OCI-LY7 (cell line): ENCODE measurements around the gene NDUFA13. TPM values are rescaled to one million over a fixed set of nuclear protein-coding genes. Genes with fewer than 3 reads are reported as not detected.

ENCODE experiments used
- BruUV-seq: library from RNA; stranded (reverse); fragments of 400-500 nt; replicated peaks from 2 replicates; lab custom pipeline; 2021; lab: Mats Ljungman, UMichigan
- CTCF ChIA-PET: fragments of 300-600 bp; sonication (Branson Sonifier 250); formaldehyde crosslinking; loops from one replicate; lab custom pipeline; 2022; ENCODE audit warnings: antibody characterized with exemption; ENCODE audit not compliant: unreplicated experiment; lab: Charles Lee
- POLR2A ChIA-PET: fragments of 300-600 bp; sonication (Branson Sonifier 250); formaldehyde crosslinking; loops from one replicate; lab custom pipeline; 2022; ENCODE audit warnings: antibody characterized with exemption; lab: Charles Lee
- DNase-seq: peaks from one replicate; pipeline ENCODE4 v3.0.0-alpha.2; 2015; ENCODE audit warnings: low spot score
- H2AFZ ChIP-seq: fragments of 200-600 bp; sonication (generic), shearing (Covaris generic); 2 replicates; pipeline ENCODE4 v1.6.1; 2014; ENCODE audit warnings: mild to moderate bottlenecking, antibody characterized with exemption, low read length, moderate library complexity
- H3K27ac ChIP-seq: fragments of 200-600 bp; sonication (generic); 2 replicates; pipeline ENCODE4 v1.5.1; 2014; ENCODE audit warnings: mixed run types, low read depth, mild to moderate bottlenecking, moderate library complexity, low read length, inconsistent platforms; ENCODE audit not compliant: poor library complexity, severe bottlenecking
- H3K36me3 ChIP-seq: fragments of 200-600 bp; sonication (generic); 2 replicates; pipeline ENCODE4 v1.6.1; 2014; ENCODE audit warnings: mild to moderate bottlenecking, antibody characterized with exemption, low read length, moderate library complexity, mixed read lengths; ENCODE audit not compliant: insufficient read depth
- H3K4me1 ChIP-seq: fragments of 200-600 bp; sonication (generic); 2 replicates; pipeline ENCODE4 v1.5.1; 2014; ENCODE audit warnings: mild to moderate bottlenecking, low read length; ENCODE audit not compliant: insufficient read depth, poor library complexity, severe bottlenecking
- H3K4me2 ChIP-seq: fragments of 200-600 bp; sonication (generic); 2 replicates; pipeline ENCODE4 v1.6.1; 2014; ENCODE audit warnings: mild to moderate bottlenecking, low read length
- H3K4me3 ChIP-seq: fragments of 200-600 bp; sonication (generic); 2 replicates; pipeline ENCODE4 v1.5.1; 2014; ENCODE audit warnings: mild to moderate bottlenecking, low read depth, low read length; ENCODE audit not compliant: poor library complexity, severe bottlenecking
- H3K79me2 ChIP-seq: fragments of 200-600 bp; sonication (generic); 2 replicates; pipeline ENCODE4 v1.6.1; 2016; ENCODE audit warnings: low read depth, mild to moderate bottlenecking, low read length, moderate library complexity, mixed read lengths; ENCODE audit not compliant: insufficient read depth
- H3K9me2 ChIP-seq: fragments of 200-600 bp; sonication (generic); 2 replicates; pipeline ENCODE4 v1.6.1; 2016; ENCODE audit warnings: mild to moderate bottlenecking, low read length, mixed read lengths; ENCODE audit not compliant: insufficient read depth
- H3K9me3 ChIP-seq: fragments of 200-600 bp; sonication (generic); 2 replicates; pipeline ENCODE4 v1.6.1; 2014; ENCODE audit warnings: mild to moderate bottlenecking, mixed run types, low read length, mixed read lengths
- H4K20me1 ChIP-seq: fragments of 200-600 bp; sonication (generic); 2 replicates; pipeline ENCODE4 v1.6.1; 2014; ENCODE audit warnings: mild to moderate bottlenecking, antibody characterized with exemption, low read length, moderate library complexity, mixed read lengths; ENCODE audit not compliant: insufficient read depth
- EZH2phosphoT487 ChIP-seq: fragments of 200-600 bp; sonication (generic); IDR thresholded peaks from 2 replicates; pipeline ENCODE4 v1.6.1; 2018; ENCODE audit warnings: low read depth, borderline replicate concordance, mild to moderate bottlenecking, mixed run types, antibody characterized with exemption, low read length, moderate library complexity, mixed read lengths
- intact Hi-C: fragments of 100-400 bp; cut with micrococcal nuclease; formaldehyde crosslinking; loops from one replicate; pipeline ENCODE4 v1.10.0; 2022; ENCODE audit not compliant: unreplicated experiment
- total RNA-seq, 2 experiments: library from RNA; depleted of rRNA in 1 of 2; stranded (reverse); fragments of >200 nt in 1 of 2; shearing (Covaris generic) in 1 of 2; gene quantifications; 2 replicates each; pipeline ENCODE4 v1.2.3, GENCODE V29; 2014 to 2022
- TF ChIP-seq, protein P1 (sequence below): fragments of 200-600 bp; sonication (generic); conservative IDR thresholded peaks from 2 replicates; pipeline ENCODE4 v1.5.1; 2014; ENCODE audit warnings: mild to moderate bottlenecking, antibody characterized with exemption, low read length, moderate library complexity, mixed read lengths

Gene NDUFA13
- total RNA-seq, 2 experiments from 2014 or later = 275 to 429 TPM

DNA sequence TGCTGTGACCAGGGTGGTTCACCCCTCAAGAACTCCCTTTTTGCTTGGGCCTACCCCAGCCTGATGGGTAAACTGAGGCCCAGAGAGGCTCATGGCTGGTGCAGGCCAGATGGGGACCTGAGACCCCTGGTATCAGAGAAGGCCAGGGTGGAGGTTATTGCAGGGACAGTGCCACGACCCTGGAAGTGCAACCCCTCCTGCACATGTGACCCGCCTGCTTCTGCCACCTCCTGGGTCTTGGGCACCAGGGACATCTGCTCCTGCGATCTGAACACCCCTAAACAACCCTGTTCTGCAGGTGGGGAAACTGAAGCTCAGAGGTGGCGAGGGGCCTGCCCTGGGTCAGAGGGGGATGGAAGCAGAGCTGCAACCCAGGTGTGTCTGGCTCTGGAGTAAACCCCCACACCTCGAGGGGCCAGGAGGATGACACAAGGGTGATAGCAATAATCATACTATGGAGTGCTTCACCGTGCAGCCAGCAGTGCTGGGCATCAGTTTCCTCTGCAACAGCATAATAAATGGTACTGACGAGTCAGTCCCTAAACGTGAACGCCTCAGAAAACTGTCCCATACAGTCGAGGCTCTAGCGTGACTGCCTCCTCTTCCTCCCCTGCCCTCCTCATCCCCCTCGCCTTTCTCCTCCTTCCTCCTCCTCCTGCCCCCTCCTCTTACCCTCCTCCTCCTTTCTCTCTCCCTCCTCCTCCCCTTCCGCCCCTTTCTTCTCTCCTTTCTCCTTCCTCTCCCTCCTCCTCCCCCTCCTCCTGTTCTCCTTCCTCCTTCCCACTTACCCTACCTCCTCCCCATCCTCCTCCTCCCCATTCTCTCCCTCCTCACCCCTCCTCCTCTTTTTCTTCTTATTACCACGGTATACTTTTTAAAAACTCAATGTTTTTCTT lies 17.0 kb downstream of the NDUFA13 start:
- intact Hi-C loops = loop anchor here (1.0 to 10.0 kb wide), 3 partner anchors 110 to 426 kb away; partner anchors contain the start of gene GMIP
- Histone ChIP-seq H3K9me3 (no peaks in the 10 kb centered on the region), H3K4me3 (no peak overlapping the region), H3K36me3 (peaks cover 32% of the 10 kb centered on the region), H3K79me2 (no peaks in the 10 kb centered on the region), H3K4me1 (peaks cover 2% of the 10 kb centered on the region), H4K20me1 (no peaks in the 10 kb centered on the region), H3K27ac (no peak overlapping the region), H3K9me2 (no peaks in the 10 kb centered on the region), H3K4me2 (no peak overlapping the region), H2AFZ (no peak overlapping the region)
- ChIA-PET CTCF (no interaction called here), POLR2A (no interaction called here)
- no peak for DNase-seq
- no peak for TF ChIP-seq EZH2phosphoT487
- TF ChIP-seq, protein P1, sequence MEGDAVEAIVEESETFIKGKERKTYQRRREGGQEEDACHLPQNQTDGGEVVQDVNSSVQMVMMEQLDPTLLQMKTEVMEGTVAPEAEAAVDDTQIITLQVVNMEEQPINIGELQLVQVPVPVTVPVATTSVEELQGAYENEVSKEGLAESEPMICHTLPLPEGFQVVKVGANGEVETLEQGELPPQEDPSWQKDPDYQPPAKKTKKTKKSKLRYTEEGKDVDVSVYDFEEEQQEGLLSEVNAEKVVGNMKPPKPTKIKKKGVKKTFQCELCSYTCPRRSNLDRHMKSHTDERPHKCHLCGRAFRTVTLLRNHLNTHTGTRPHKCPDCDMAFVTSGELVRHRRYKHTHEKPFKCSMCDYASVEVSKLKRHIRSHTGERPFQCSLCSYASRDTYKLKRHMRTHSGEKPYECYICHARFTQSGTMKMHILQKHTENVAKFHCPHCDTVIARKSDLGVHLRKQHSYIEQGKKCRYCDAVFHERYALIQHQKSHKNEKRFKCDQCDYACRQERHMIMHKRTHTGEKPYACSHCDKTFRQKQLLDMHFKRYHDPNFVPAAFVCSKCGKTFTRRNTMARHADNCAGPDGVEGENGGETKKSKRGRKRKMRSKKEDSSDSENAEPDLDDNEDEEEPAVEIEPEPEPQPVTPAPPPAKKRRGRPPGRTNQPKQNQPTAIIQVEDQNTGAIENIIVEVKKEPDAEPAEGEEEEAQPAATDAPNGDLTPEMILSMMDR = no peak
- no TSS peak for BruUV-seq

DNA sequence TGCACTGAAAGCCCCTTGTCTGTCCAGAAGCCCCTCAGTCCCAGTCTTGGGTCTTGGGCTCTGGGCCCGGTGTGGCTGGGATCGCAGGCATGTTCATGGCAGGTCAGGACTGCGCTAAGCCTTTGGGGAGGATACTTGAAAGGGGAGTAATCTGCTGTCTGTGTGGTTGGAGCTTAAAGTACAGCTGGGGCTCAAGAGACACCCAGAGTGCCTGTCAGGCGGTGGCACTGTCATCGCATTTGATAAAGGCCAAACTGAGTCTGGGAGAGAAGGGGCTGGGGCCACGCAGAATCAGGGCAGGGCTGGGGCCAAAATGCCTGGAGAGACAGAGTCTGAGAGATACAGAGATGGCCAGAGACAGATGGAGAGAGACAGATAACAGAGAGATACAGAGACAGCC lies 17.8 kb downstream of the NDUFA13 start:
- DNase-seq = no peak
- intact Hi-C loops = loop anchor here (10.0 kb wide), 1 partner anchor 211 kb away; no protein-coding TSS in a partner anchor
- Histone ChIP-seq H3K4me2 (no peak overlapping the region), H3K9me3 (no peaks in the 10 kb centered on the region), H3K27ac (no peak overlapping the region), H3K79me2 (no peaks in the 10 kb centered on the region), H3K4me3 (no peak overlapping the region), H3K4me1 (peaks cover 8% of the 10 kb centered on the region), H2AFZ (no peak overlapping the region), H3K36me3 (peaks cover 26% of the 10 kb centered on the region; the same call in 1 of the 2 replicates), H3K9me2 (no peaks in the 10 kb centered on the region), H4K20me1 (no peaks in the 10 kb centered on the region)
- no TSS peak for BruUV-seq
- TF ChIP-seq EZH2phosphoT487 = no peak
- TF ChIP-seq, protein P1 = no peak
- CTCF ChIA-PET = no interaction called here
- POLR2A ChIA-PET = no interaction called here
